GM18867 (cell line): ENCODE data around the gene SMG6.
"Not testable (repeated sequence)": the region's sequence is repeated elsewhere in the genome, so short reads cannot be mapped to it uniquely, and the experiment has no call there.

Experiments
- ATAC-seq: cut with Tn5 transposase; IDR thresholded peaks from one replicate; pipeline ENCODE4 v1.9.1; 2021; ENCODE audit warnings: mild to moderate bottlenecking, moderate library complexity; ENCODE audit not compliant: unreplicated experiment

Gene SMG6

GRCh38 chr17:2309338-2310154 is 6.0 kb upstream of the SMG6 start:
- no peak for ATAC-seq

- no peak for ATAC-seq
These were observed 1.3 kb upstream of the SMG6 start for GRCh38 chr17:2304931-2305330.

GRCh38 chr17:2302778-2303203 is 794 bp downstream of the SMG6 start:
- peak; percentile 3 for ATAC-seq

GRCh38 chr17:2299756-2300155 is 3.8 kb downstream of the SMG6 start:
- no peak for ATAC-seq

GRCh38 chr17:2299136-2299535 is 4.4 kb downstream of the SMG6 start:
- ATAC-seq: no peak

- ATAC-seq: no peak
These were observed 6.6 kb downstream of the SMG6 start for GRCh38 chr17:2297023-2297422.

GRCh38 chr17:2295575-2295974 is 8.0 kb downstream of the SMG6 start:
- ATAC-seq: no peak

GRCh38 chr17:2292100-2292499 is 11.5 kb downstream of the SMG6 start:
- ATAC-seq: no peak

- peak; percentile 69 for ATAC-seq
These were observed 13.6 kb downstream of the SMG6 start for GRCh38 chr17:2289878-2290478.

- ATAC-seq: no peak
These were observed 20.3 kb downstream of the SMG6 start for GRCh38 chr17:2283302-2283701.

GRCh38 chr17:2282297-2282873 is 21.2 kb downstream of the SMG6 start:
- no peak for ATAC-seq

- ATAC-seq: no peak
These were observed 23.9 kb downstream of the SMG6 start for GRCh38 chr17:2279707-2280106.

GRCh38 chr17:2277429-2278170 is 26.0 kb downstream of the SMG6 start:
- ATAC-seq: no peak

GRCh38 chr17:2275722-2276121 is 27.9 kb downstream of the SMG6 start:
- no peak for ATAC-seq

- ATAC-seq: no peak
These were observed 29.2 kb downstream of the SMG6 start for GRCh38 chr17:2274414-2274813.

- ATAC-seq: no peak
These were observed 31.4 kb downstream of the SMG6 start for GRCh38 chr17:2271985-2272702.

- no peak for ATAC-seq
These were observed 36.2 kb downstream of the SMG6 start for GRCh38 chr17:2267354-2267753.

GRCh38 chr17:2266865-2267228 is 36.7 kb downstream of the SMG6 start:
- peak; percentile 18 for ATAC-seq

- peak; percentile 76 for ATAC-seq
These were observed 37.3 kb downstream of the SMG6 start for GRCh38 chr17:2266045-2266864.

- not testable (repeated sequence) for ATAC-seq
These were observed 38.4 kb downstream of the SMG6 start for GRCh38 chr17:2265166-2265565.
